Caki2 (cell line): ENCODE data around the gene ZNF814. TPM values are rescaled to one million over a fixed set of nuclear protein-coding genes. Genes with fewer than 3 reads are reported as not detected.
"Not testable (repeated sequence)": the region's sequence is repeated elsewhere in the genome, so short reads cannot be mapped to it uniquely, and the experiment has no call there.

ENCODE experiments used
- DNase-seq: peaks from one replicate; pipeline ENCODE4 v3.0.0-alpha.2; 2015; ENCODE audit warnings: low read depth
- in situ Hi-C: cut with HindIII; loops from 2 replicates; pipeline ENCODE4 v1.10.0; 2016; ENCODE audit warnings: low sequenced_read_pairs, low pct_unique_long_range_greater_than_20kb, mixed read lengths
- total RNA-seq: library from RNA; depleted of rRNA; stranded (reverse); fragments of >200 nt; shearing (Covaris generic); gene quantifications from 2 replicates; pipeline ENCODE4 v1.2.3, GENCODE V29; 2014; ENCODE audit warnings: low replicate concordance

The ZNF814 gene
- total RNA-seq, 1 experiment from 2014 or later: 3.6 TPM

- DNase-seq, in situ Hi-C loops: not testable (repeated sequence)
Measured at GRCh38 chr19:57823155-57823554, 65.7 kb downstream of the ZNF814 start.

- in situ Hi-C loops: not testable (repeated sequence)
Measured at GRCh38 chr19:57821501-57821900, 67.3 kb downstream of the ZNF814 start.

GRCh38 chr19:57821095-57821494, 67.7 kb downstream of the ZNF814 start:
- in situ Hi-C loops, DNase-seq: not testable (repeated sequence)

More at GRCh38 chr19:57821501-57821900, 67.3 kb downstream of the ZNF814 start:
- not testable (repeated sequence) for DNase-seq

GRCh38 chr19:57820599-57820998, 68.2 kb downstream of the ZNF814 start:
- no peak for DNase-seq
- in situ Hi-C loops: no loop called here

GRCh38 chr19:57819475-57820148, 69.2 kb downstream of the ZNF814 start:
- peak; percentile 95 for DNase-seq
- in situ Hi-C loops: no loop called here

GRCh38 chr19:57818378-57818777, 70.5 kb downstream of the ZNF814 start:
- in situ Hi-C loops: no loop called here

GRCh38 chr19:57817976-57818375, 70.9 kb downstream of the ZNF814 start:
- in situ Hi-C loops: no loop called here
- DNase-seq: no peak

More at GRCh38 chr19:57818378-57818777, 70.5 kb downstream of the ZNF814 start:
- no peak for DNase-seq

GRCh38 chr19:57816652-57817051, 72.2 kb downstream of the ZNF814 start:
- in situ Hi-C loops: no loop called here
- DNase-seq: peak; percentile 34

GRCh38 chr19:57815247-57816075, 73.4 kb downstream of the ZNF814 start:
- DNase-seq: no peak
- in situ Hi-C loops: no loop called here

- in situ Hi-C loops: no loop called here
- peak; percentile 90 for DNase-seq
Measured at GRCh38 chr19:57814505-57815246, 74.2 kb downstream of the ZNF814 start, which contains the start of gene ZNF552. Gene ZNF552 (minus strand): TSS chr19:57814913. CDS start chr19:57814743, 170 bp downstream.

- in situ Hi-C loops: no loop called here
- no peak for DNase-seq
Measured at GRCh38 chr19:57813919-57814504, 74.8 kb downstream of the ZNF814 start.

GRCh38 chr19:57812975-57813820, 75.6 kb downstream of the ZNF814 start:
- in situ Hi-C loops, DNase-seq: not testable (repeated sequence)

- in situ Hi-C loops: no loop called here
- DNase-seq: no peak
Measured at GRCh38 chr19:57812226-57812625, 76.6 kb downstream of the ZNF814 start.

GRCh38 chr19:57810410-57811295, 78.2 kb downstream of the ZNF814 start:
- in situ Hi-C loops, DNase-seq: not testable (repeated sequence)

GRCh38 chr19:57807541-57807940, 81.3 kb downstream of the ZNF814 start:
- DNase-seq: no peak
- in situ Hi-C loops: no loop called here

- no peak for DNase-seq
- in situ Hi-C loops: no loop called here
Measured at GRCh38 chr19:57803594-57804325, 85.1 kb downstream of the ZNF814 start.
